Breast epithelium (tissue), 3 donors: ENCODE measurements around the gene HOXC11.

Experiments
- CTCF ChIP-seq, 3 donors: fragments of 450-650 bp; IDR thresholded peaks; one replicate each; pipeline ENCODE4 v1.5.1; 2016 to 2017; ENCODE audit warnings: antibody characterized with exemption in 3 of 3, mild to moderate bottlenecking in 3 of 3, moderate library complexity in 3 of 3
- POLR2A ChIP-seq: fragments of 450-650 bp; IDR thresholded peaks from one replicate; pipeline ENCODE4 v1.6.1; 2016; ENCODE audit warnings: antibody characterized with exemption, mild to moderate bottlenecking, moderate library complexity
- POLR2AphosphoS5 ChIP-seq, 3 donors: sonication (generic); formaldehyde crosslinking; IDR thresholded peaks; one replicate each; pipeline ENCODE4 v1.6.1; 2017; ENCODE audit warnings: antibody characterized with exemption in 3 of 3

DNA sequence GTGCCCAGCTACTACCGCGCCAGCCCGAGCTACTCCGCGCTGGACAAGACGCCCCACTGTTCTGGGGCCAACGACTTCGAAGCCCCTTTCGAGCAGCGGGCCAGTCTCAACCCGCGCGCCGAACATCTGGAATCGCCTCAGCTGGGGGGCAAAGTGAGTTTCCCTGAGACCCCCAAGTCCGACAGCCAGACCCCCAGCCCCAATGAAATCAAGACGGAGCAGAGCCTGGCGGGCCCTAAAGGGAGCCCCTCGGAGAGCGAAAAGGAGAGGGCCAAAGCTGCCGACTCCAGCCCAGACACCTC, 12.7 kb downstream of the HOXC11 start:
- TF ChIP-seq CTCF (IDR thresholded peaks at IDR 0.05) (no peak), POLR2A (no peak), POLR2AphosphoS5 (IDR thresholded peaks at IDR 0.05) (no peak)
